Measurements from ENCODE around the gene HOXA2. TPM values are rescaled to one million over a fixed set of nuclear protein-coding genes. Genes with fewer than 3 reads are reported as not detected.

Gene HOXA2
- total RNA-seq, 1 donor from 2014 or later = not detected

DNA sequence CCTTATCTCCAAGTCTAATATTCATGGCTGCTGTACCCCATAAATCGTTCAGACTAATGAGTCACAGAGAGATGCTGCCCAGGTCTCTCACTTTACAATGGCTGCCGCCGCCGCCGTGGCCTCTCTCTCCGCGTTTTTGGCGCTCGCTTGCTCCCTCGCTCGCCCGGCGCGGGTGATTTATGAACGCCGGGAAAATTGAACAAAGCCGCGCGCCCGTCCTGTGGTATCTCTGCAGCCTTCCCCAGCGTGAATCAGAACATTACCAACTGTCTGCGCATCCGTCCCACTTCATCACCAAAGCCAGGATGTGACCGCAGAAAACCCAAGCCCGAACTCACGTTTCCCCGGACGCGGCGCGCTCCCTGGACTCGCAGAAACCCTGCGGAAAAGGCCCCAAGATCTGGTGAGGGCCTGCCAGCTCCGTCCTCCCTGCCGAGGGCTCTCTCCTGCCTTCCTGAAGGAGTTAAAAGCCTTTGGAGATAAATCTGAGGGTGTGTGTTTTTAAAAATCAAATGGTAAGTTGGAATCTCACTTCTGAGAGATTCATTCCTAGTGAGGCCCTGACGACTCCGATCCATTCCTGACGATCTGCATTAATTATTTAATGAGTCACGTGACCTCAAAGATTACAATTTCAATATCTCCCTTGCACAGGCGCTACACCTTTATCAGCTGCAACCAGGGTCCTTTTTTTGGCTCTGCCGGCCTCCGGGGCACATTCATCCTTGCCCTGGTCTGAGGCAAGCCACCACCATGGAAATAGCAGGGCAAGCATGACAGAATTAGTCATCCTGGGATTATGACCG is 21.8 kb upstream of the HOXA2 start:
- H3K4me3 Mint-ChIP-seq = no peak overlapping the region
- H3K36me3 Mint-ChIP-seq (ENCODE audit: low read depth) = no peaks in the 10 kb centered on the region
- H3K27ac Mint-ChIP-seq = no peak overlapping the region
- no peak for DNase-seq
- no peaks in the 10 kb centered on the region for H3K4me1 Mint-ChIP-seq
- H3K9me3 Mint-ChIP-seq = no peaks in the 10 kb centered on the region
- intact Hi-C loops (cut with micrococcal nuclease) = no loop called here
- H3K27me3 Mint-ChIP-seq = peaks cover 34% of the 10 kb centered on the region

DNA sequence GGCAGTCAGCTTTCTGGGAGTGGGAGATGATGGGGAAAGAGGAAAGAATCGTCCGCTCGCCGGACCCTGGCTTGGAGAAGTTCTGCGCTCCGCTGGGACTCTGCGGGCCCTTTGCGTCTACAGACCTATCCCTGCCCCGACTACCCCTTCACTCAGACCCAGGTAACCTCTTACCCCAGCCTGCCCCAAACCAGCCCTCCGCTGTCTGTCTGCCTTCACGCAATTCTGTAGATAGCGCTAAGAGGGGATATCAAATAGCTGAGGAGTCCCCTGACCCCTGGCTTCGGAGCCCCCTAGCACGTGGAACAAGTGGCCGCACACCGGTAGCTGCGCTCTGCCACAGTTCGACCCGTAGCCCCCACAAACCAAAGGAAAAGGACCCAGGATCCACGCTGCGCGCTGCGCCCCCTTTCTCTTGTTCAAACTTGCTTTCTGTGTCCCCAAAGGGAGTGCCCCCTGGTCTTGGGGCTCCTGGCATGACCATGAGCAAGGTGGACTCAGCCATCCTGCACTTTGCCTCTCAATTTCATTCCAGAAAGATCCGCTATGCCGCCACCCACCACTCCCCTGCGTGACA is 21.1 kb upstream of the HOXA2 start:
- intact Hi-C loops (cut with micrococcal nuclease) = no loop called here
- DNase-seq = no peak
- H3K27me3 Mint-ChIP-seq = peaks cover 28% of the 10 kb centered on the region
- no peaks in the 10 kb centered on the region for H3K36me3 Mint-ChIP-seq (ENCODE audit: low read depth)
- no peak overlapping the region for H3K27ac Mint-ChIP-seq
- no peaks in the 10 kb centered on the region for H3K4me1 Mint-ChIP-seq
- H3K9me3 Mint-ChIP-seq = no peaks in the 10 kb centered on the region
- H3K4me3 Mint-ChIP-seq = no peak overlapping the region

DNA sequence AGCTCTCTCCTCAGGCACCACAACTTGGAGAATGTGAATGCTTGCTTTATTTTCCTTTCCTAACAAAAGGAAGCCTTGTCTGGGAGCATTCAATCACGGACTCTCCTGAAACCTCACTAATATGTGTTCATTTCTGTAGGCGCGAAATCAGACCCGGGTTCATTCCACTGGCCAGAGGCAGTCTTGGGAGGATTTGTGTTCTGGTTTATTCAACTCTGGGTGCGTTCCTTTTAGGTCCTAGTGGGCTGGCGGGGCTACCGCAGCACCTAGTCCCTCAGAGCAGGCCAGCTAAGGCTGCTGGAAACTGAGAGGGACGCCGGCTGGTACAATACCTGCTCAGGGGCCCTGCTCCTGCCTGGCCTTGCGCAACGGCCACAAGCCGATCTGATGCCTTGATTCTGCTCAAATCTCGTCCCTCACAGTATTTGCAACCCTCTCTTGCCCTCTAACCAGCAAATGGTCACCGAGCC is 20.6 kb upstream of the HOXA2 start:
- intact Hi-C loops (cut with micrococcal nuclease) = no loop called here
- Mint-ChIP-seq H3K27me3 (peaks cover 23% of the 10 kb centered on the region), H3K9me3 (no peaks in the 10 kb centered on the region), H3K36me3 (ENCODE audit: low read depth) (no peaks in the 10 kb centered on the region), H3K27ac (no peak overlapping the region), H3K4me3 (no peak overlapping the region), H3K4me1 (no peaks in the 10 kb centered on the region)
- no peak for DNase-seq

DNA sequence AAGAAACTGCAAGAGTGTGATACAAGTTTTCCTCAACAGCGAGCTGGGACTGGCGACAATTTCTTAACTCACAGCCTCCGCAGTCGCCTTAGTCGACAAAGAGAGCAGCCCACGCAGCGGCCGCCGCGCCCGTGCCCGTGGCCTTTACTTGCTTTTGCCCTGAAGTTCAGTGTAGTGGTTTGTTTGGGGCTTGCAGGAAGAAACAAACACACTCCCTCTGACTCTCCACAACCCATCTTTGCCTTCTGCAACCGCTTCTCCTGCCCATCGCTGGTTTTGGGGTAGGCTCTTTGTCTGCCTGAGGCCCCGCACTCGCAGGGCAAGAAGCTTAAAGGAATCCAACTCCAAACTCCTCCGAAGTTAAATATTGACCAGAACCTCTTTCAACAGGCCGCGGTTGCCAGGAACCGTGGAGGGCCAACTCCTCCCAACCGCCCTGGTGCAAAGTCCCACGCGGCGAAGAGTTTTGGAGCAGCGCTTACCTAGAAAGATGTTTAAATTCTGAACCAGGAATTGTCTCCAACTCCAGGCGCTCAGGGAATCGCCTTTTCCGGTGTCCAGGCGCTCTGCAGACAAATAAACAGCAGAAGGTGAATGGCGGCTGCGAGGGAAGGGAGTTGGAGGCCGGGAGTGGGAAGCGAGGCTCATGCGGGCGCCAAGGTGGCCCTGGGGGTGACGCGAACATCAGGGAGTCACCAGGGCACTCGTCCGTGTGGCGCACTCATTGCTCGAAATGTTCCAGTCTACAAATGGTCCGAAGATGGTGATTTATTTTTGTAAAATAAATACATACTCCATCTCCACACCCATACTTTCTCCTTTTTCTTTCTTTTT is 19.8 kb upstream of the HOXA2 start:
- H3K27me3 Mint-ChIP-seq = peaks cover 16% of the 10 kb centered on the region
- intact Hi-C loops (cut with micrococcal nuclease) = no loop called here
- H3K9me3 Mint-ChIP-seq = no peaks in the 10 kb centered on the region
- H3K36me3 Mint-ChIP-seq (ENCODE audit: low read depth) = no peaks in the 10 kb centered on the region
- no peak overlapping the region for H3K4me3 Mint-ChIP-seq
- no peak for DNase-seq
- H3K4me1 Mint-ChIP-seq = no peaks in the 10 kb centered on the region
- no peak overlapping the region for H3K27ac Mint-ChIP-seq

DNA sequence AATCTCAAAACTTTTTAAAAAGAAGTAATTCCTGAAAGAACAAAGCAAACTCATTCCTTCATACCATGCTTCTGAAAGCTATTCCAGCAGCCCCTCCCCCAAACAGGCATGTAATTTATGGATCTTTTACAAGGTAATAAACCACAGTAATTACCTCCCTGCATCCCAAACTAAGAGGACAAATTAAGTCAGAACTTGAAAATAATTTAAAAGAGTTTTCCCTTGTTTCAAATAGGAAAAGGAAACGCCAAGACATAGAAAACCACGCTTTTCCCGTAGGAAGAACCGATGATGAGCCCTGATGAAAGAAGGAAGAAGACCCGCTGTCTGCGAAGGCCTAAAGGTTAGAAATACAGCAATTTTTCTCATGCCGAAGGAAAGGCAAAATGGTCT is 19.2 kb upstream of the HOXA2 start:
- intact Hi-C loops (cut with micrococcal nuclease) = no loop called here
- Mint-ChIP-seq H3K27ac (no peak overlapping the region), H3K9me3 (no peaks in the 10 kb centered on the region), H3K4me3 (no peak overlapping the region), H3K4me1 (no peaks in the 10 kb centered on the region), H3K36me3 (ENCODE audit: low read depth) (no peaks in the 10 kb centered on the region), H3K27me3 (peaks cover 11% of the 10 kb centered on the region)
- DNase-seq = no peak

DNA sequence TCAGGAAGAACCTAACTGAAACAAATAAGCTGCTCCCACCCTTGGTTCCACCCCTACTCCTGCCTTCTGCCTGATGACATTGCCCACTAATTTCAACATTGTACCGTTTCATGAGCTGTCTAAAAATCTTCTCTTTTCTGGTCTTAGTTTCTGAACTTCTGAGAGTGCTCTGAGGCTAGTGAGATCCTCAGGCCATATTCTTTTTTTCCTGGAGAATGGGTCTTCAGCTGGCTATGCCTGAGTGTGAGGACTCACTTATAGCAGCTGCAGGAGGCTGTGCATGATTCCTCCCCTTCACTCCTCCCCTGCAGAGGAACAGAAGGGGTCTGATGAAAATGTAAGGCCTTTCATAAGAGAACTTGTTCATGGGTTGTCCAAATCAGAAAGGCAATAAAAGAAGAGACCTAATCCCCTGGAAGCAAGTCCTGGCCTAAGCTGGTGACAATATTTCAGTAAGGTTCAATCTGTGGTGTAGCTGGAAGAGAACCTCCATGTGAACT is 17.0 kb upstream of the HOXA2 start:
- no peak overlapping the region for H3K27ac Mint-ChIP-seq

DNA sequence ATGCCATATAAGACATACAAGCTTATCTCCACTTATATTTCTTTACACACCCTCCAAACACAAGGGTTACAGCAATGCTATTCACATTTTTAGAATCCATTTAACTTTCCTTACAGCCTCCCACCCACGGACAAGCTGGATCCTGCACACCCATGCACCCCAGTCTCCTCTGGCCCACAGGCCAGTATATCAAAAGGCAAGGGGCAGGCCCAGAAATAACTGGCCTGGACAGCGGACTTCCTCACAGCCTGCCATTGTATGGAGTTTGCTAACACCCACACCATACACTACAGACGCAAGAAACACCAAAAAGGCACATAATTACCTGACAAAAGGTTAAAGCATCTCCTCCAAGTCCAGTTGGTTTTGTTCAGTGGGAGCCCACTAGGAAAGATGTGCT is 16.1 kb upstream of the HOXA2 start:
- no peak for DNase-seq
- intact Hi-C loops (cut with micrococcal nuclease) = no loop called here
- H3K36me3 Mint-ChIP-seq (ENCODE audit: low read depth) = no peaks in the 10 kb centered on the region
- H3K27me3 Mint-ChIP-seq = no peaks in the 10 kb centered on the region
- no peak overlapping the region for H3K27ac Mint-ChIP-seq
- H3K9me3 Mint-ChIP-seq = no peaks in the 10 kb centered on the region
- no peak overlapping the region for H3K4me3 Mint-ChIP-seq
- no peaks in the 10 kb centered on the region for H3K4me1 Mint-ChIP-seq

More for the DNA sequence above, 17.0 kb upstream of the HOXA2 start:
- no peak for DNase-seq
- H3K4me3 Mint-ChIP-seq = no peak overlapping the region
- H3K4me1 Mint-ChIP-seq = no peaks in the 10 kb centered on the region
- H3K9me3 Mint-ChIP-seq = no peaks in the 10 kb centered on the region
- intact Hi-C loops (cut with micrococcal nuclease) = no loop called here
- H3K36me3 Mint-ChIP-seq (ENCODE audit: low read depth) = no peaks in the 10 kb centered on the region
- no peaks in the 10 kb centered on the region for H3K27me3 Mint-ChIP-seq

DNA sequence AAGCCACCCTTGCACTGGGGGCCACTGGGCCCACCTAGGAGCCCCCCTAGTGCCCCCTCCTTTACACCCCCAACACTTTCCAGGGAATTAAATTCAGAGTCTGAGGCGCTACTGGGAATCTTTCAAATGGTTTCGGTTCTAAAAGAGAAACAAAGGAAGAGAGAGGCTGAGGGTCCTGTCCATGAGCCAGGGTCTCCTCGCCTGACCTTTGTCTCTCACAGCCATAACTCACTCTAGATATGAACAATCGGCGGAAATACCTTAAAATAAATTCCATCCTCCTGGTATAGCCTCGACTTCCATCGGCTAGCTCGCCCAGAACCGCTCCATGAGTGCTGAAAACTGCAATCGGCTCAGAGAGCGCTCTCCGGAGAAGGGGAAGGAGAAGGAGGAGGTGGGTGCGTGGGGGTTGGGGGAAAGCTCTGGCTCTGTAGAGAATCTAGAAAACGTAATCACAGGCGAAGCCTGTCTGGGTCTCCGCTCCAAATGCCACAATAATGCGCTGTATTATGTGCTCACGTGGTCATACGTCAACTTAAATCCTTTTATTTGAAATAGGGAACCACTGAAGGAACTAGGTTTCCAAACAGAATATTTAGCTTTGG is 15.5 kb upstream of the HOXA2 start:
- H3K36me3 Mint-ChIP-seq (ENCODE audit: low read depth) = no peaks in the 10 kb centered on the region
- no peak overlapping the region for H3K27ac Mint-ChIP-seq
- H3K4me1 Mint-ChIP-seq = no peaks in the 10 kb centered on the region
- no peak overlapping the region for H3K4me3 Mint-ChIP-seq
- DNase-seq = no peak
- H3K9me3 Mint-ChIP-seq = no peaks in the 10 kb centered on the region
- no peaks in the 10 kb centered on the region for H3K27me3 Mint-ChIP-seq
- intact Hi-C loops (cut with micrococcal nuclease) = no loop called here

DNA sequence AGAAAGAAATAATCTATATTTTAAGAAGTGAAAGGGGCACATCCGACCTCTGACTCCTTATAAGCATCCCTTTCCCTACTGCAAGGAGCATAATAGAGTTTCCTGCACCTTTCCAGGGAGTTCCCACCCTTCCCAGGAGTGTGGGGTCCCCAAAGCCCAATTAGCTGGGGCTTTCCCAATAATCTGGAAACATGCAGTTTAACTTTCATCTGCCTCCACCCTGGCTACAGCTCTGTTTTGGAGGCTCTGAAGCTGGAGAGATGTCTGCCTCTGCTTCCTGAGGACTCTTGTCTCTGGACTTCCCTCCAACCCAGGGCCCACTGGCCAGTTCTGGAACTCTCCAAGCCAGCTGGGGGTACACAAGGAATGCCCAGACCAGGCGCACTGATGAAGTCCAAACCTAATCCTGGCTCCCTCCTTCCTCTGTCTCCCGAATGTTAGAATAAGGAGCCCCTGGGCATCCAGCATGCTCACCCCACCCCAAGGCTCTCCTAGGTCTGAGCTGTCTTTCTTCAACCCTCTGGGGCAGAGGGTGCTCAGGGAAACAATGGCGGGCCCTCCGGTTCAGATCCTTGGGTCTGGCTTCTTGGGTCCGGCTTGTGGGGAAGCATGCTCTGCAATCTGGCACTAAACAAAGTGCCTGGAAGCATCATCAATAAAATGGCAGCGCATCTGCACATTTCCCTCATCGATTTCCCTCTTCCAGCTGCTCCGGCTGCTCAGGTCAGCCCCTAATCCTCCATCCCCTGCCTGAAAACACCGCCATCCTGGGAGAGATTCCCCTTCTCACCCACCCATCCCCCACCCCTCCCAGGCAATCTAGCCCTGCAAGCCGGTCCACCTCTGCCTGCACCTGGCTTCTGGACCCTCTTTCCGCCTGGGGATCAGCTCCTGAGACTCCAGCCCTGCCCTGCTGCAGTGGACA is 14.7 kb upstream of the HOXA2 start:
- H3K27me3 Mint-ChIP-seq = no peaks in the 10 kb centered on the region
- H3K27ac Mint-ChIP-seq = no peak overlapping the region
- no peaks in the 10 kb centered on the region for H3K9me3 Mint-ChIP-seq
- intact Hi-C loops (cut with micrococcal nuclease) = no loop called here
- no peak for DNase-seq
- no peaks in the 10 kb centered on the region for H3K4me1 Mint-ChIP-seq
- H3K4me3 Mint-ChIP-seq = no peak overlapping the region
- no peaks in the 10 kb centered on the region for H3K36me3 Mint-ChIP-seq (ENCODE audit: low read depth)

DNA sequence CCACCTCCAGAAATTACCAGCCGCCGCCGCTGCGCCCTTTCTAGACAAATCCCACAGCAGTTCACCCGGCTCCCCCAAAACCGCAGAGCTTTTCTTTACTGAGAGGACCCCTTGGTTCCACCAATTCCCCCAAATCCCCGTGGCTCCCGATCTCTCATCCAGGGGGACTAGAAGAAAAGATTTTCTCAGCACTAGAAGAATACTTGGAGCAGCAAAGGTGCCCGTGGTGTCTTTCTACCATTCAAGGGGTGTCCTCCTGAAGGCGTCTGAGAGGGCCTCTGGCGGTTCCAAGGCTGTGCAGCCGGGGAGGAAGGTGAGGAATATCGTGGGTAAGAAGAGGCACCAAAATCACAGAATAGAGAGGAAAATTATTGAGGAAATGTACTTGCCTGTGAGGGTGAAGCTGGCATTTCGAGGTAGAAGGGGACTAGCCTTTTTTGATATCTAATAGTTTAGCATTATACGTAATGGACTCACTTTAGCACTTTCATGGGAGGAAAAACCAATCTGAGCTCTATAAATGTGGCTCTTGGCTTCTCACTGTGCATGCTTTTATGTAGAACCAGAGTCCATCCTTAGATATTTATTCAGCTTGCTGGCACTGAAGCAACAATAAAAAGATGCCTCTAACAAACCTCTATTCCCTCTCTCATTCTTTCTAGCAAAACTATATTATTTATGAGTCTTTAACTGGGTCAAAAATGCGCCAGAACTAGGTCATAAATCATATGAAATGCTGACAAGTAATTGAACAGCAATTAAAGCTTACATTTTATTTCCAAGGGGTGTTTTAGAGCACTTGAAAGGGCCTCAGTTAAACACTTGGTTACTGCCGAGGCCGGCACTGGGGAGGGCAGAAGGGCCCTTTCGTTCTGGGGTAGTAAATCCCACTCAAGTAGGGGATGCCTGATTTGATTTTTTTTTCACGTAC is 13.8 kb upstream of the HOXA2 start:
- intact Hi-C loops (cut with micrococcal nuclease) = no loop called here
- Mint-ChIP-seq H3K4me3 (no peak overlapping the region), H3K27ac (no peak overlapping the region), H3K4me1 (no peaks in the 10 kb centered on the region), H3K36me3 (ENCODE audit: low read depth) (no peaks in the 10 kb centered on the region), H3K9me3 (no peaks in the 10 kb centered on the region), H3K27me3 (peaks cover 5% of the 10 kb centered on the region)
- DNase-seq = no peak

DNA sequence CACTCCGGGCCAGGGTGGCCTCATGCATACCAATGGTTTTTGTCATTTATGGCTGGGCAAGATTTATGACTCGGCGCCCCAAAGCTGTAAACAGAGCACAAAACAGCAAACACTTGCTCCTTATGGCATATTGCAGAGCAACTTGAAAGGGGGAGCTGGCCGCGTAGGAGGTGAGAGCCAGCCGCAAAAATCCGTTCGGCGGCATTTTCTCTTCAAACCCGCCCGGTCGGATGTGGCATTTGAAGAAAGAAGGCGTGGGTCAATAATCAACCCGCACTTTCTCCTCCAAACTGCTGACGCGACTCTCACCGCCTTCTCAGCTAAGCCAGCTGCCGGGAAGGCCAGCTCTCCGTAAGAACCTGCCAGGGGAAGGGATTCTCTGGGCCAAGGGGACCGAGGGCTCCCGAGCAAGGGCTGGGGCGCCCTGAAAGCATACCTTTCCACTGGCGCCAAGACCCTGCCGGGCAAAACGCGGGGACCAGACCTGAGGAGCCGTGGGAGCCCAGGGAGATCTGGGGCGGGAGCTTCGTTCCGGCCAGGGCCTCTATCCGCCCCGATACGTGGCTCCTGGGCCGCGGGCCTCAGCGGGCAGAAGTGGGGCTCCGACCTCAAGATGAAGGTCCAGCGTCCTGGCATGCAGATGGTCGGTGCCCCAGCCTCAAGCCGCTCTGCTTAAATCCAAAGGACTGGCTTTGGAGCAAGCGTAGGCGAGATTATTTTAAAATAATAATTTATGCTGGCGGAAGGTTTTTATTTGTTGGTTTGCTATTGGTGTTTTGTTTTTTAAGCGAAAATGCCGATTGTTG is 12.9 kb upstream of the HOXA2 start:
- H3K36me3 Mint-ChIP-seq (ENCODE audit: low read depth) = no peaks in the 10 kb centered on the region
- DNase-seq = no peak
- H3K4me1 Mint-ChIP-seq = no peaks in the 10 kb centered on the region
- intact Hi-C loops (cut with micrococcal nuclease) = no loop called here
- no peaks in the 10 kb centered on the region for H3K9me3 Mint-ChIP-seq
- peaks cover 5% of the 10 kb centered on the region for H3K27me3 Mint-ChIP-seq
- no peak overlapping the region for H3K4me3 Mint-ChIP-seq
- H3K27ac Mint-ChIP-seq = no peak overlapping the region

DNA sequence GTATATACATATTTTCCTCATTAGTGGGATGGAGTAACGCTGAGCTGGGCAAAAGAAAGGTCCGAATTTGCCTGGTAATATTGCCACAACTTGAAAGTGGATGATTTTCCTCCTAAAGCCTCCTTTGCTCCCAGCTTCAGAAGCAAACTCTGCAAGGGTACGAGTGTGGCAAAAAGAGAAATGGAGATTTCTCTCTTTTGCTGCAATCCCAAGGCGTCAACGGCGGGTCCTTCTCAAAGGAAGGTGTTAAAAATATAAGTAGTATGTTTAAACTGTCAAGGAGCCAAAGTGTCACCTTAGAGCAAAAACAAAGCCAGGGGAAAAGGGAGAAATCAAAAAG is 12.4 kb upstream of the HOXA2 start:
- intact Hi-C loops (cut with micrococcal nuclease) = no loop called here
- no peak overlapping the region for H3K27ac Mint-ChIP-seq
- no peaks in the 10 kb centered on the region for H3K9me3 Mint-ChIP-seq
- no peaks in the 10 kb centered on the region for H3K36me3 Mint-ChIP-seq (ENCODE audit: low read depth)
- H3K4me3 Mint-ChIP-seq = no peak overlapping the region
- peaks cover 5% of the 10 kb centered on the region for H3K27me3 Mint-ChIP-seq
- H3K4me1 Mint-ChIP-seq = no peaks in the 10 kb centered on the region
- no peak for DNase-seq
